Testis (tissue), 3 donors: ENCODE measurements around the gene FRMD4B. TPM values are rescaled to one million over a fixed set of nuclear protein-coding genes. Genes with fewer than 3 reads are reported as not detected.

Experiments
- DNase-seq: peaks from one replicate; pipeline ENCODE4 v3.0.0-alpha.2; 2019
- H3K27ac ChIP-seq, 2 donors: fragments of 200-600 bp; sonication (generic); one replicate each; pipeline ENCODE4 v1.5.1; 2019
- H3K27me3 ChIP-seq: fragments of 200-600 bp; sonication (generic); one replicate; pipeline ENCODE4 v1.5.1; 2019
- H3K36me3 ChIP-seq: fragments of 200-600 bp; sonication (generic); one replicate; pipeline ENCODE4 v1.5.1; 2017; ENCODE audit warnings: low read depth; ENCODE audit errors: missing control alignments
- H3K4me1 ChIP-seq: fragments of 200-600 bp; sonication (generic); one replicate; pipeline ENCODE4 v1.5.1; 2019
- H3K4me3 ChIP-seq, 2 donors: fragments of 200-600 bp; sonication (generic); one replicate each; pipeline ENCODE4 v1.5.1; 2017 to 2019
- H3K9me3 ChIP-seq: fragments of 200-600 bp; sonication (generic); one replicate; pipeline ENCODE4 v1.5.1; 2017
- CTCF ChIP-seq, 3 experiments: fragments of 450-650 bp in 2 of 3; fragments of 200-600 bp in 1 of 3; sonication (generic) in 1 of 3; IDR thresholded peaks; one replicate each; pipeline ENCODE4 v1.5.1; 2016 to 2019; ENCODE audit warnings: antibody characterized with exemption in 3 of 3, mild to moderate bottlenecking in 2 of 3, moderate library complexity in 1 of 3
- POLR2A ChIP-seq: fragments of 450-650 bp; IDR thresholded peaks from one replicate; pipeline ENCODE4 v1.6.1; 2017; ENCODE audit warnings: antibody characterized with exemption, mild to moderate bottlenecking, moderate library complexity
- WGBS, 2 donors: methylation state at CpG; one replicate each; pipeline ENCODE4 v1.1.5; 2018; 5-methylcytosine and 5-hydroxymethylcytosine counted together
- intact Hi-C: fragments of 100-400 bp; cut with DNase I; formaldehyde crosslinking; loops from one replicate; pipeline ENCODE4 v1.15.1; 2023; ENCODE audit warnings: low total_unique reads
- polyA plus RNA-seq: library from polyadenylated mRNA; stranded (reverse); fragments of 350-450 nt; fragmentation: Illumina TruSeq; extraction: RNeasy Lipid Tissue Mini Kit (QIAGEN cat#74804); gene quantifications from one replicate; pipeline ENCODE4 v1.2.3, GENCODE V29; 2014; ENCODE audit warnings: low read depth, low replicate concordance; ENCODE audit not compliant: insufficient read depth
- total RNA-seq, 2 donors: library from RNA; depleted of rRNA; stranded (reverse); fragments of >200 nt; gene quantifications; one replicate each; pipeline ENCODE4 v1.2.3, GENCODE V29; 2016

FRMD4B gene
- total and polyA plus RNA-seq, 3 donors from 2014 or later: 10.2 to 17.8 (median 13.7) TPM

GRCh38 chr3:69142090-69142489, 243.8 kb downstream of the FRMD4B start:
- no peak for DNase-seq
- H3K27me3 ChIP-seq: no peaks in the 10 kb centered on the region
- intact Hi-C loops: no loop called here
- no peak for TF ChIP-seq POLR2A
- no peak for TF ChIP-seq CTCF (IDR thresholded peaks at IDR 0.05)
- no peak overlapping the region for H3K4me3 ChIP-seq
- no peaks in the 10 kb centered on the region for H3K9me3 ChIP-seq
- H3K36me3 ChIP-seq: no peaks in the 10 kb centered on the region
- H3K27ac ChIP-seq: no peak overlapping the region
- 51 to 55% methylated on average over 3 of the region's 3 CpGs for WGBS, 2 donors
- no peaks in the 10 kb centered on the region for H3K4me1 ChIP-seq

GRCh38 chr3:69141313-69141712, 244.6 kb downstream of the FRMD4B start:
- Histone ChIP-seq H3K9me3 (no peaks in the 10 kb centered on the region), H3K4me3 (no peak overlapping the region), H3K4me1 (no peaks in the 10 kb centered on the region), H3K36me3 (no peaks in the 10 kb centered on the region), H3K27ac (no peak overlapping the region), H3K27me3 (no peaks in the 10 kb centered on the region)
- DNase-seq: no peak
- TF ChIP-seq CTCF (IDR thresholded peaks at IDR 0.05): no peak
- TF ChIP-seq POLR2A: no peak
- intact Hi-C loops: no loop called here

- 74 to 81% methylated on average over 2 of the region's 2 CpGs for WGBS, 2 donors
- Histone ChIP-seq H3K4me1 (no peaks in the 10 kb centered on the region), H3K27ac (no peak overlapping the region), H3K9me3 (no peaks in the 10 kb centered on the region), H3K36me3 (no peaks in the 10 kb centered on the region), H3K27me3 (no peaks in the 10 kb centered on the region), H3K4me3 (no peak overlapping the region)
- intact Hi-C loops: no loop called here
- TF ChIP-seq CTCF (IDR thresholded peaks at IDR 0.05) (no peak), POLR2A (no peak)
- no peak for DNase-seq
These were observed 248.5 kb downstream of the FRMD4B start for GRCh38 chr3:69137412-69137811.

GRCh38 chr3:69137005-69137404, 248.9 kb downstream of the FRMD4B start:
- H3K4me1 ChIP-seq: no peaks in the 10 kb centered on the region
- intact Hi-C loops: no loop called here
- no peaks in the 10 kb centered on the region for H3K27me3 ChIP-seq
- no peak for DNase-seq
- H3K27ac ChIP-seq: no peak overlapping the region
- no peak for TF ChIP-seq POLR2A
- no peak for TF ChIP-seq CTCF (IDR thresholded peaks at IDR 0.05)
- no peaks in the 10 kb centered on the region for H3K36me3 ChIP-seq
- H3K9me3 ChIP-seq: no peaks in the 10 kb centered on the region
- H3K4me3 ChIP-seq: no peak overlapping the region

- H3K9me3 ChIP-seq: no peaks in the 10 kb centered on the region
- H3K4me3 ChIP-seq: no peak overlapping the region
- no peak overlapping the region for H3K27ac ChIP-seq
- intact Hi-C loops: no loop called here
- H3K27me3 ChIP-seq: no peaks in the 10 kb centered on the region
- no peaks in the 10 kb centered on the region for H3K4me1 ChIP-seq
- no peak for DNase-seq
- no peak for TF ChIP-seq POLR2A
- no peak for TF ChIP-seq CTCF (IDR thresholded peaks at IDR 0.05)
- H3K36me3 ChIP-seq: no peaks in the 10 kb centered on the region
These were observed 255.2 kb downstream of the FRMD4B start for GRCh38 chr3:69130689-69131088.
